Activated CD8-positive, alpha-beta T cell treated with anti-CD3 and anti-CD28 coated beads for 36 hours (primary cell): ENCODE results near the gene CENPB. TPM values are rescaled to one million over a fixed set of nuclear protein-coding genes. Genes with fewer than 3 reads are reported as not detected.

Source experiments
- ATAC-seq: fragments of 200-7000 bp; cut with Tn5 transposase; one replicate; pipeline ENCODE4 v1.10.0; 2021; ENCODE audit warnings: mild to moderate bottlenecking, moderate library complexity
- CTCF ChIA-PET: fragments of 350-600 bp; sonication (Branson Sonifier 250); formaldehyde crosslinking; loops from one replicate; lab custom pipeline; 2021; ENCODE audit warnings: antibody characterized with exemption; lab: Charles Lee
- POLR2A ChIA-PET: fragments of 350-600 bp; sonication (Branson Sonifier 250); formaldehyde crosslinking; loops from one replicate; lab custom pipeline; 2021; ENCODE audit warnings: antibody characterized with exemption; lab: Charles Lee
- DNase-seq: peaks from one replicate; pipeline ENCODE4 v3.0.0-alpha.2; 2020
- H3K27ac Mint-ChIP-seq: one replicate; pipeline ENCODE4 v1.8.0; 2021; ENCODE audit warnings: mild to moderate bottlenecking, mixed read lengths
- H3K27me3 Mint-ChIP-seq: one replicate; pipeline ENCODE4 v1.8.0; 2021; ENCODE audit warnings: mixed read lengths
- H3K36me3 Mint-ChIP-seq: one replicate; pipeline ENCODE4 v1.8.0; 2021; ENCODE audit warnings: low read depth, mixed read lengths
- H3K4me1 Mint-ChIP-seq: one replicate; pipeline ENCODE4 v1.8.0; 2021; ENCODE audit warnings: low read depth, mixed read lengths
- H3K4me3 Mint-ChIP-seq: one replicate; pipeline ENCODE4 v1.8.0; 2021; ENCODE audit warnings: mild to moderate bottlenecking, moderate library complexity, mixed read lengths
- H3K9me3 Mint-ChIP-seq: one replicate; pipeline ENCODE4 v1.8.0; 2021; ENCODE audit warnings: mixed read lengths
- intact Hi-C: fragments of 100-400 bp; cut with micrococcal nuclease; formaldehyde crosslinking; loops from one replicate; pipeline ENCODE4 v1.10.0; 2022
- total RNA-seq, 2 experiments: library from RNA; stranded (reverse); gene quantifications; one replicate each; pipeline ENCODE4 v1.2.3, GENCODE V29; 2021
- TF ChIP-seq, protein P1 (sequence below): fragments of 200-600 bp; IDR thresholded peaks from one replicate; pipeline ENCODE4 v1.8.0; 2022; ENCODE audit warnings: antibody characterized with exemption, mild to moderate bottlenecking

CENPB gene
- total RNA-seq, 2 experiments from 2014 or later = 35.0 to 35.4 TPM

DNA sequence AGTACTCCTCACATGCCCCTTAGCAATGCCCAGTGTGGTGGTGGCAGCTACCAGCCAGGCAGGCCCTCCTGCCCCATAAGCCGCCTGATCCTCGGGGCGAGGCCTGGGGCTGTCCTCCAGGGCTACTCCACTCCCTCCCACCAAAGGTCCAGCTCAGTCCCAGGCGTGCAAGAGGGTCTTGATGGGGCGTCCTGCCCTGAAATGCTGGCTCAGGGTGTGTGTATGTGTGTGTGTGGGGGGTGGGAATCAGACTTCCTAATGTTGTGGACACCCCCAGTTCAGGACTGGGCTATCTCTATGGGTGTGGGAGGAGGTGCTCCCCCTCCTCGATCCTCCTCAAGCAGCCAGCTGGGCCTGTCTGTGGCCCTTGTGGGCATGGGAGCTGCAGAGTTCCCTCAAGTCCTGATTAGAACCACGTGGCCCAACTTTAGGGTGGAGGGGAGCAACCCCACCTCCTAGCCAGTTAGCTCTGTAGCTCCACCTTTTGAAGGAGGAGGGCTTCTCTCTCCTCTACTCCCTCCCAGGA, 46.6 kb downstream of the CENPB start:
- CTCF ChIA-PET = interaction anchor here (1.1 to 1.2 kb wide), 2 partner anchors 10 to 13 kb away, joined by 3 to 7 read pairs; no protein-coding TSS in a partner anchor
- Mint-ChIP-seq H3K4me3 (no peak overlapping the region), H3K36me3 (no peaks in the 10 kb centered on the region), H3K9me3 (no peaks in the 10 kb centered on the region), H3K27me3 (peaks cover 4% of the 10 kb centered on the region), H3K27ac (no peak overlapping the region), H3K4me1 (peaks cover 4% of the 10 kb centered on the region)
- TF ChIP-seq, protein P1, sequence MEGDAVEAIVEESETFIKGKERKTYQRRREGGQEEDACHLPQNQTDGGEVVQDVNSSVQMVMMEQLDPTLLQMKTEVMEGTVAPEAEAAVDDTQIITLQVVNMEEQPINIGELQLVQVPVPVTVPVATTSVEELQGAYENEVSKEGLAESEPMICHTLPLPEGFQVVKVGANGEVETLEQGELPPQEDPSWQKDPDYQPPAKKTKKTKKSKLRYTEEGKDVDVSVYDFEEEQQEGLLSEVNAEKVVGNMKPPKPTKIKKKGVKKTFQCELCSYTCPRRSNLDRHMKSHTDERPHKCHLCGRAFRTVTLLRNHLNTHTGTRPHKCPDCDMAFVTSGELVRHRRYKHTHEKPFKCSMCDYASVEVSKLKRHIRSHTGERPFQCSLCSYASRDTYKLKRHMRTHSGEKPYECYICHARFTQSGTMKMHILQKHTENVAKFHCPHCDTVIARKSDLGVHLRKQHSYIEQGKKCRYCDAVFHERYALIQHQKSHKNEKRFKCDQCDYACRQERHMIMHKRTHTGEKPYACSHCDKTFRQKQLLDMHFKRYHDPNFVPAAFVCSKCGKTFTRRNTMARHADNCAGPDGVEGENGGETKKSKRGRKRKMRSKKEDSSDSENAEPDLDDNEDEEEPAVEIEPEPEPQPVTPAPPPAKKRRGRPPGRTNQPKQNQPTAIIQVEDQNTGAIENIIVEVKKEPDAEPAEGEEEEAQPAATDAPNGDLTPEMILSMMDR = no peak
- no peak for DNase-seq
- intact Hi-C loops = no loop called here
- ATAC-seq = no peak
- POLR2A ChIA-PET = interaction anchor here (1.1 kb wide), 1 partner anchor 185 kb away, joined by 3 read pairs; no protein-coding TSS in a partner anchor

GRCh38 chr20:3739054-3739925, 47.2 kb downstream of the CENPB start:
- CTCF ChIA-PET = interaction anchor here (1.2 to 2.3 kb wide), 2 partner anchors 10 to 29 kb away, joined by 7 to 10 read pairs; no protein-coding TSS in a partner anchor
- ATAC-seq (no peak), DNase-seq (no peak)
- no peaks in the 10 kb centered on the region for H3K27me3 Mint-ChIP-seq
- H3K27ac Mint-ChIP-seq = no peak overlapping the region
- H3K4me3 Mint-ChIP-seq = no peak overlapping the region
- H3K9me3 Mint-ChIP-seq = no peaks in the 10 kb centered on the region
- intact Hi-C loops = no loop called here
- H3K36me3 Mint-ChIP-seq = no peaks in the 10 kb centered on the region
- TF ChIP-seq, protein P1 = no peak
- POLR2A ChIA-PET = no interaction called here
- no peaks in the 10 kb centered on the region for H3K4me1 Mint-ChIP-seq

- TF ChIP-seq, protein P1 = no peak
- Mint-ChIP-seq H3K4me1 (no peaks in the 10 kb centered on the region), H3K36me3 (no peaks in the 10 kb centered on the region), H3K27me3 (peaks cover 3% of the 10 kb centered on the region), H3K4me3 (no peak overlapping the region), H3K27ac (no peak overlapping the region), H3K9me3 (no peaks in the 10 kb centered on the region)
- no peak for DNase-seq
- intact Hi-C loops = no loop called here
- no peak for ATAC-seq
- POLR2A ChIA-PET = interaction anchor here (1.0 kb wide), 1 partner anchor 9 kb away, joined by 4 read pairs; no protein-coding TSS in a partner anchor
- CTCF ChIA-PET = interaction anchor here (2.3 kb wide), 2 partner anchors 13 to 28 kb away, joined by 8 to 10 read pairs; no protein-coding TSS in a partner anchor
Observed at GRCh38 chr20:3738111-3739053, 48.2 kb downstream of the CENPB start.

DNA sequence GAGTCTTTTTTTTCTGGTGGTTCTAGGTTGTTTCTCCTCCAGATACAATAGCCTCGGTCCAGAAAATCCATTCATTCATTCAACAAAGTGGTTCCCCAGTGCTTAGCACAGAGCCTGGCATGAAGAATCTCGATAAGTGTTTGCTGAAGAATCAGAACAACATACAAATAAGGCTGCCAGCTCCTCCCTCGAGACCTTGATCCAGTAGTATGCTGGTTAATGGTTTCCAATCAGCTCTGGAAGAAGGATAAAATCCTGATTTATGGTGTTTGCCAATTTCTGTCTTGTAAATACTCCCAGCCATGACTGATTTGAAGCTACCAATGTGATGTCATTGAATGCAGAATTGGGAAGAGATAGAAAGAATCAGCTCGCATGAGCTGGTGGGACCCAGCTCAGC, 50.8 kb downstream of the CENPB start:
- DNase-seq = no peak
- ATAC-seq = no peak
- ChIA-PET CTCF (interaction anchor here (1.8 kb wide), 1 partner anchor 10 kb away, joined by 5 read pairs; no protein-coding TSS in a partner anchor), POLR2A (no interaction called here)
- TF ChIP-seq, protein P1 = no peak
- intact Hi-C loops = no loop called here
- no peak overlapping the region for H3K4me3 Mint-ChIP-seq
- no peaks in the 10 kb centered on the region for H3K4me1 Mint-ChIP-seq
- H3K9me3 Mint-ChIP-seq = no peaks in the 10 kb centered on the region
- no peak overlapping the region for H3K27ac Mint-ChIP-seq
- no peaks in the 10 kb centered on the region for H3K36me3 Mint-ChIP-seq
- peaks cover 18% of the 10 kb centered on the region for H3K27me3 Mint-ChIP-seq
